A673 (cell line): ENCODE measurements around the gene BLZF1.

Source experiments
- CTCF ChIP-seq: fragments of 300-800, 200-600 bp; sonication (generic); conservative IDR thresholded peaks from 2 replicates; pipeline ENCODE4 v1.5.1; 2017; ENCODE audit warnings: low read depth, mild to moderate bottlenecking, antibody characterized with exemption, low read length, moderate library complexity, mixed read lengths
- EZH2 ChIP-seq: fragments of 200-600 bp; sonication (generic); IDR thresholded peaks from 2 replicates; pipeline ENCODE4 v1.6.1; 2017; ENCODE audit warnings: borderline replicate concordance, low read depth, mild to moderate bottlenecking, mixed read lengths, antibody characterized with exemption, low read length; ENCODE audit not compliant: poor library complexity, severe bottlenecking

- TF ChIP-seq EZH2 (no peak), CTCF (no peak)
Observed at GRCh38 chr1:169367096-169367685, 804 bp upstream of the BLZF1 start.
